GM18870 (cell line): ENCODE results near the gene DNAH14.
"Not testable (repeated sequence)": the region's sequence is repeated elsewhere in the genome, so short reads cannot be mapped to it uniquely, and the experiment has no call there.

Experiments
- ATAC-seq: cut with Tn5 transposase; IDR thresholded peaks from one replicate; pipeline ENCODE4 v1.9.1; 2021; ENCODE audit warnings: moderate library complexity; ENCODE audit not compliant: unreplicated experiment

The DNAH14 gene

GRCh38 chr1:225146478-225146877, 217.0 kb downstream of the DNAH14 start:
- ATAC-seq = no peak

- not testable (repeated sequence) for ATAC-seq
These were observed 218.3 kb downstream of the DNAH14 start for GRCh38 chr1:225147791-225148190.

GRCh38 chr1:225152061-225152460, 222.6 kb downstream of the DNAH14 start:
- no peak for ATAC-seq

GRCh38 chr1:225155555-225155954, 226.1 kb downstream of the DNAH14 start:
- no peak for ATAC-seq

GRCh38 chr1:225156254-225156653, 226.8 kb downstream of the DNAH14 start:
- no peak for ATAC-seq

- ATAC-seq = no peak
These were observed 228.8 kb downstream of the DNAH14 start for GRCh38 chr1:225158291-225158690.

- ATAC-seq = no peak
These were observed 230.3 kb downstream of the DNAH14 start for GRCh38 chr1:225159793-225160192.

GRCh38 chr1:225177409-225177808, 247.9 kb downstream of the DNAH14 start:
- ATAC-seq = not testable (repeated sequence)

GRCh38 chr1:225179686-225180085, 250.2 kb downstream of the DNAH14 start:
- ATAC-seq = no peak

- ATAC-seq = no peak
These were observed 253.2 kb downstream of the DNAH14 start for GRCh38 chr1:225182716-225183115.

- no peak for ATAC-seq
These were observed 261.8 kb downstream of the DNAH14 start for GRCh38 chr1:225191199-225191753.

- ATAC-seq = no peak
These were observed 272.0 kb downstream of the DNAH14 start for GRCh38 chr1:225201447-225201846.

- ATAC-seq = no peak
These were observed 278.3 kb downstream of the DNAH14 start for GRCh38 chr1:225207791-225208190.

- no peak for ATAC-seq
These were observed 279.7 kb downstream of the DNAH14 start for GRCh38 chr1:225209153-225209552.

GRCh38 chr1:225210180-225210579, 280.7 kb downstream of the DNAH14 start:
- ATAC-seq = not testable (repeated sequence)

- ATAC-seq = not testable (repeated sequence)
These were observed 282.4 kb downstream of the DNAH14 start for GRCh38 chr1:225211694-225212442.

GRCh38 chr1:225224287-225224686, 294.8 kb downstream of the DNAH14 start:
- no peak for ATAC-seq

- ATAC-seq = no peak
These were observed 296.2 kb downstream of the DNAH14 start for GRCh38 chr1:225225681-225226080.

- no peak for ATAC-seq
These were observed 299.4 kb downstream of the DNAH14 start for GRCh38 chr1:225228871-225229303.

- ATAC-seq = not testable (repeated sequence)
These were observed 300.0 kb downstream of the DNAH14 start for GRCh38 chr1:225229429-225229828.

GRCh38 chr1:225230483-225230882, 301.0 kb downstream of the DNAH14 start:
- no peak for ATAC-seq

GRCh38 chr1:225232930-225233329, 303.5 kb downstream of the DNAH14 start:
- not testable (repeated sequence) for ATAC-seq

- no peak for ATAC-seq
These were observed 313.1 kb downstream of the DNAH14 start for GRCh38 chr1:225242611-225243010.
